HCT116 (cell line): ENCODE measurements around the gene WDR88. TPM values are rescaled to one million over a fixed set of nuclear protein-coding genes. Genes with fewer than 3 reads are reported as not detected.

Source experiments
- ATAC-seq: fragments of 200-7000 bp; cut with Tn5 transposase; 2 replicates; pipeline ENCODE4 v1.9.1; 2020; ENCODE audit warnings: mild to moderate bottlenecking, moderate library complexity
- BruUV-seq: library from RNA; stranded (reverse); fragments of 400-500 nt; replicated peaks from 2 replicates; lab custom pipeline; 2021; lab: Mats Ljungman, UMichigan
- CTCF ChIA-PET: fragments of 300-600 bp; sonication (Branson Sonifier 250); formaldehyde crosslinking; loops from one replicate; lab custom pipeline; 2021; ENCODE audit warnings: antibody characterized with exemption; lab: Charles Lee
- POLR2A ChIA-PET: fragments of 300-600, 350-600 bp; sonication (Branson Sonifier 250); formaldehyde crosslinking; loops from one replicate; lab custom pipeline; 2021; ENCODE audit warnings: antibody characterized with exemption; lab: Charles Lee
- RAD21 ChIA-PET, 2 experiments: fragments of 300-600 bp; sonication (Branson Sonifier 250); formaldehyde crosslinking; loops; one replicate each; lab custom pipeline; 2023; ENCODE audit warnings: low total read pairs in 2 of 2; ENCODE audit not compliant: uncharacterized antibody in 2 of 2, unreplicated experiment in 2 of 2, low non-redundant PET in 1 of 2; lab: Charles Lee
- DNase-seq: peaks from one replicate; pipeline ENCODE4 v3.0.0-alpha.2; 2010; ENCODE audit warnings: low read depth, low spot score
- H2AFZ ChIP-seq: fragments of 200-600 bp; shearing (Covaris generic), sonication (generic); 2 replicates; pipeline ENCODE4 v1.6.1; 2017; ENCODE audit warnings: low read depth, mixed run types, mixed read lengths, antibody characterized with exemption, low read length; ENCODE audit not compliant: poor library complexity, severe bottlenecking
- H3K27ac ChIP-seq: 2 replicates; pipeline ENCODE4 v1.5.1; 2012; ENCODE audit warnings: low read depth, low read length
- H3K27me3 ChIP-seq: fragments of 200-600 bp; sonication (generic); 2 replicates; pipeline ENCODE4 v1.6.1; 2016; ENCODE audit warnings: mixed run types, low read length, mixed read lengths; ENCODE audit not compliant: insufficient read depth
- H3K36me3 ChIP-seq, 2 experiments: fragments of 200-500 bp in 1 of 2; fragments of 200-600 bp in 1 of 2; sonication (Bioruptor generic) in 1 of 2; sonication (generic) in 1 of 2; 2 replicates each; pipeline versions ENCODE4 v1.5.1 to v1.6.1; 2014 to 2016; ENCODE audit warnings: low read length in 2 of 2, inconsistent platforms in 1 of 2, mixed read lengths in 1 of 2, mixed run types in 1 of 2; ENCODE audit not compliant: insufficient read depth in 2 of 2, control insufficient read depth in 1 of 2
- H3K4me1 ChIP-seq, 2 experiments: fragments of 200-600 bp in 1 of 2; sonication (generic) in 1 of 2; 2 replicates each; pipeline versions ENCODE4 v1.5.1 to v1.6.1; 2012 to 2017; ENCODE audit warnings: low read length in 2 of 2, inconsistent platforms in 1 of 2, mild to moderate bottlenecking in 1 of 2, mixed read lengths in 1 of 2, mixed run types in 1 of 2, moderate library complexity in 1 of 2; ENCODE audit not compliant: insufficient read depth in 2 of 2, control insufficient read depth in 1 of 2
- H3K4me2 ChIP-seq: fragments of 200-600 bp; sonication (generic); 2 replicates; pipeline ENCODE4 v1.6.1; 2017; ENCODE audit warnings: mixed run types, low read length, mixed read lengths
- H3K4me3 ChIP-seq, 2 experiments: fragments of 200-600 bp in 1 of 2; sonication (generic) in 1 of 2; replicated peaks in 1 of 2; 2 replicates each; pipeline ENCODE4 v1.5.1; 2011 to 2016; ENCODE audit warnings: low read length in 2 of 2, control low read depth in 1 of 2, low read depth in 1 of 2, mild to moderate bottlenecking in 1 of 2, mixed read lengths in 1 of 2, mixed run types in 1 of 2
- H3K79me2 ChIP-seq: fragments of 200-600 bp; sonication (generic); 2 replicates; pipeline ENCODE4 v1.6.1; 2017; ENCODE audit warnings: mild to moderate bottlenecking, mixed run types, low read length, moderate library complexity, mixed read lengths; ENCODE audit not compliant: insufficient read depth
- H3K9ac ChIP-seq: fragments of 200-600 bp; sonication (generic); 2 replicates; pipeline ENCODE4 v1.6.1; 2016; ENCODE audit warnings: low read length, mixed read lengths
- H3K9me2 ChIP-seq: fragments of 200-600 bp; sonication (generic), shearing (Covaris generic); 2 replicates; pipeline ENCODE4 v1.6.1; 2017; ENCODE audit warnings: mixed run types, mild to moderate bottlenecking, moderate library complexity; ENCODE audit not compliant: insufficient read depth
- H3K9me3 ChIP-seq, 2 experiments: fragments of 200-500 bp in 1 of 2; fragments of 200-600 bp in 1 of 2; sonication (Bioruptor generic) in 1 of 2; sonication (generic) in 1 of 2; 2 replicates each; pipeline ENCODE4 v1.6.1; 2014 to 2017; ENCODE audit warnings: low read length in 2 of 2, mixed read lengths in 2 of 2, inconsistent platforms in 1 of 2, low read depth in 1 of 2, mild to moderate bottlenecking in 1 of 2, mixed run types in 1 of 2, moderate library complexity in 1 of 2; ENCODE audit not compliant: control insufficient read depth in 1 of 2, insufficient read depth in 1 of 2
- H4K20me1 ChIP-seq: fragments of 200-600 bp; sonication (generic), shearing (Covaris generic); 2 replicates; pipeline ENCODE4 v1.6.1; 2017; ENCODE audit warnings: mixed run types, mild to moderate bottlenecking, moderate library complexity; ENCODE audit not compliant: insufficient read depth
- CBX3 ChIP-seq: IDR thresholded peaks from 2 replicates; pipeline ENCODE4 v1.6.1; 2012; ENCODE audit warnings: low read depth
- CEBPB ChIP-seq: IDR thresholded peaks from 2 replicates; pipeline ENCODE4 v1.6.1; 2012; ENCODE audit warnings: low read depth
- EGR1 ChIP-seq: IDR thresholded peaks from 2 replicates; pipeline ENCODE4 v1.6.1; 2012; ENCODE audit warnings: low read depth
- ELF1 ChIP-seq: IDR thresholded peaks from 2 replicates; pipeline ENCODE4 v1.6.1; 2012; ENCODE audit warnings: low read depth, borderline replicate concordance
- EZH2phosphoT487 ChIP-seq: fragments of 200-600 bp; IDR thresholded peaks from 2 replicates; pipeline ENCODE4 v1.6.1; 2018; ENCODE audit warnings: antibody characterized with exemption, borderline replicate concordance
- JUND ChIP-seq: IDR thresholded peaks from 2 replicates; pipeline ENCODE4 v1.6.1; 2012
- POLR2A ChIP-seq: IDR thresholded peaks from 2 replicates; pipeline ENCODE4 v1.7.0; 2011; ENCODE audit warnings: borderline replicate concordance; ENCODE audit not compliant: insufficient read depth, insufficient read length; ENCODE audit errors: extremely low read depth
- RAD21 ChIP-seq: IDR thresholded peaks from 2 replicates; pipeline ENCODE4 v1.6.1; 2012; ENCODE audit warnings: low read depth, mild to moderate bottlenecking
- SIN3A ChIP-seq: IDR thresholded peaks from 2 replicates; pipeline ENCODE4 v1.6.1; 2012; ENCODE audit warnings: low read depth
- SP1 ChIP-seq: IDR thresholded peaks from 2 replicates; pipeline ENCODE4 v1.6.1; 2012; ENCODE audit warnings: low read depth
- SRF ChIP-seq: IDR thresholded peaks from 2 replicates; pipeline ENCODE4 v1.6.1; 2012; ENCODE audit warnings: low read depth
- TCF7L2 ChIP-seq: IDR thresholded peaks from 2 replicates; pipeline ENCODE4 v1.7.0; 2011; ENCODE audit warnings: borderline replicate concordance, inconsistent platforms; ENCODE audit not compliant: insufficient read depth, insufficient read length; ENCODE audit errors: extremely low read depth
- YY1 ChIP-seq: IDR thresholded peaks from 2 replicates; pipeline ENCODE4 v1.6.1; 2011; ENCODE audit warnings: low read length, low read depth, moderate library complexity, mild to moderate bottlenecking; ENCODE audit not compliant: insufficient replicate concordance; ENCODE audit errors: extremely low read depth
- ZFX ChIP-seq: fragments of 450-650 bp; IDR thresholded peaks from 2 replicates; pipeline ENCODE4 v1.6.1; 2017
- ZNF274 ChIP-seq: fragments of 200-500 bp; sonication (Bioruptor generic); IDR thresholded peaks from 2 replicates; pipeline ENCODE4 v1.6.1; 2014; ENCODE audit warnings: mild to moderate bottlenecking, low read depth, low read length, inconsistent platforms
- intact Hi-C: fragments of 100-400 bp; cut with micrococcal nuclease; formaldehyde crosslinking; loops from 2 replicates; pipeline ENCODE4 v1.10.0; 2022
- total RNA-seq: library from RNA; stranded (reverse); gene quantifications from one replicate; pipeline ENCODE4 v1.2.1, GENCODE V29; 2021; ENCODE audit not compliant: unreplicated experiment
- TF ChIP-seq, protein P1 (sequence below): IDR thresholded peaks from 2 replicates; pipeline ENCODE4 v1.6.1; 2011; ENCODE audit warnings: mild to moderate bottlenecking, low read length, moderate library complexity; ENCODE audit not compliant: insufficient replicate concordance; ENCODE audit errors: extremely low read depth
- TF ChIP-seq, protein P2 (sequence below): IDR thresholded peaks from 2 replicates; pipeline ENCODE4 v1.6.1; 2012; ENCODE audit warnings: low read depth
- TF ChIP-seq, protein P3 (sequence below): IDR thresholded peaks from 2 replicates; pipeline ENCODE4 v1.6.1; 2012
- TF ChIP-seq, protein P4 (sequence below): IDR thresholded peaks from 2 replicates; pipeline ENCODE4 v1.6.1; 2012

The WDR88 gene
- total RNA-seq, 1 experiment from 2014 or later: not detected

DNA sequence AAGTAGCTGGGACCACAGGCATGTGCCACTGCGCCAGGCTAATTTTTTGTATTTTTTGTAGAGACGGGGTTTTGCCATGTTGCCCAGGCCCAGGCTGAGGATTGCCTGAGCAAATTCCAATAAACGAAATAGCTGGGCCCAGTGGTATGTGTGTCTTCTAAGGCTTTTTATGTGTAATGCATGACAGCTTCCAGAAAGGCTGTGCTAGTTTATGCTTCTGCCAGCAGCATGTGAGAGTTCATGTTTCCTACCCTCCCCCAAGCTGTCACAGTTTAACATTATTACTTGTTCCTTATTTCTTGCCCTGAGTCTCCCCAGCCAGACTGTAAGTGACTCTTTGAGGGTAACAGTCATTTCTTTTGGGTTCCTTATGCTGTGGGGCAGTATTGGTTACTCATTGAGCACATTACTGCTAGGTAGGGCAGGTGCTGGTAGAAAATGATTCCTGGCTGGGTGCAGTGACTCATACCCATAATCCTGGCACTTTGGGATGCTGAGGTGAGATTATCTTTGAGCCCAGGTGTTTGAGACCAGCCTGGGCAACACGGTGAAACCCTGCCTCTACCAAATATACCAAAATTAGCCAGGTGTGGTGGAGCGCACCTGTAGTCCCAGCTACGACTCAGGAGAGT is 37.4 kb upstream of the WDR88 start:
- CTCF ChIA-PET: no interaction called here
- no peak for DNase-seq

More for the DNA sequence above, 37.4 kb upstream of the WDR88 start:
- RAD21 ChIA-PET: no interaction called here
- Histone ChIP-seq H3K4me1 (peaks cover 6 to 35% of the 10 kb centered on the region in 2 experiments; a peak in 3 of 4 replicates), H3K36me3 (peaks cover 7 to 15% of the 10 kb centered on the region in 2 experiments; a peak in 3 of 4 replicates), H3K79me2 (no peaks in the 10 kb centered on the region), H4K20me1 (no peaks in the 10 kb centered on the region), H3K4me3 (no peak overlapping the region), H3K27ac (peak overlapping the region; percentile 2; the same call in 1 of the 2 replicates), H2AFZ (no peak overlapping the region), H3K9me2 (no peaks in the 10 kb centered on the region), H3K9ac (no peak overlapping the region), H3K4me2 (peak overlapping the region; percentile 27; the same call in 1 of the 2 replicates), H3K27me3 (no peaks in the 10 kb centered on the region), H3K9me3 (no peaks in the 10 kb centered on the region)
- TF ChIP-seq SIN3A: no peak
- TF ChIP-seq, protein P1, sequence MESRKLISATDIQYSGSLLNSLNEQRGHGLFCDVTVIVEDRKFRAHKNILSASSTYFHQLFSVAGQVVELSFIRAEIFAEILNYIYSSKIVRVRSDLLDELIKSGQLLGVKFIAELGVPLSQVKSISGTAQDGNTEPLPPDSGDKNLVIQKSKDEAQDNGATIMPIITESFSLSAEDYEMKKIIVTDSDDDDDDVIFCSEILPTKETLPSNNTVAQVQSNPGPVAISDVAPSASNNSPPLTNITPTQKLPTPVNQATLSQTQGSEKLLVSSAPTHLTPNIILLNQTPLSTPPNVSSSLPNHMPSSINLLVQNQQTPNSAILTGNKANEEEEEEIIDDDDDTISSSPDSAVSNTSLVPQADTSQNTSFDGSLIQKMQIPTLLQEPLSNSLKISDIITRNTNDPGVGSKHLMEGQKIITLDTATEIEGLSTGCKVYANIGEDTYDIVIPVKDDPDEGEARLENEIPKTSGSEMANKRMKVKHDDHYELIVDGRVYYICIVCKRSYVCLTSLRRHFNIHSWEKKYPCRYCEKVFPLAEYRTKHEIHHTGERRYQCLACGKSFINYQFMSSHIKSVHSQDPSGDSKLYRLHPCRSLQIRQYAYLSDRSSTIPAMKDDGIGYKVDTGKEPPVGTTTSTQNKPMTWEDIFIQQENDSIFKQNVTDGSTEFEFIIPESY: no peak
- no peak for TF ChIP-seq SP1
- TF ChIP-seq YY1: no peak
- no peak for TF ChIP-seq POLR2A
- TF ChIP-seq JUND: no peak
- TF ChIP-seq ELF1: no peak
- no peak for TF ChIP-seq CBX3
- no peak for TF ChIP-seq TCF7L2
- TF ChIP-seq CEBPB: no peak
- no peak for TF ChIP-seq RAD21
- no peak for TF ChIP-seq EZH2phosphoT487
- no peak for TF ChIP-seq ZNF274
- TF ChIP-seq ZFX: no peak
- TF ChIP-seq, protein P2, sequence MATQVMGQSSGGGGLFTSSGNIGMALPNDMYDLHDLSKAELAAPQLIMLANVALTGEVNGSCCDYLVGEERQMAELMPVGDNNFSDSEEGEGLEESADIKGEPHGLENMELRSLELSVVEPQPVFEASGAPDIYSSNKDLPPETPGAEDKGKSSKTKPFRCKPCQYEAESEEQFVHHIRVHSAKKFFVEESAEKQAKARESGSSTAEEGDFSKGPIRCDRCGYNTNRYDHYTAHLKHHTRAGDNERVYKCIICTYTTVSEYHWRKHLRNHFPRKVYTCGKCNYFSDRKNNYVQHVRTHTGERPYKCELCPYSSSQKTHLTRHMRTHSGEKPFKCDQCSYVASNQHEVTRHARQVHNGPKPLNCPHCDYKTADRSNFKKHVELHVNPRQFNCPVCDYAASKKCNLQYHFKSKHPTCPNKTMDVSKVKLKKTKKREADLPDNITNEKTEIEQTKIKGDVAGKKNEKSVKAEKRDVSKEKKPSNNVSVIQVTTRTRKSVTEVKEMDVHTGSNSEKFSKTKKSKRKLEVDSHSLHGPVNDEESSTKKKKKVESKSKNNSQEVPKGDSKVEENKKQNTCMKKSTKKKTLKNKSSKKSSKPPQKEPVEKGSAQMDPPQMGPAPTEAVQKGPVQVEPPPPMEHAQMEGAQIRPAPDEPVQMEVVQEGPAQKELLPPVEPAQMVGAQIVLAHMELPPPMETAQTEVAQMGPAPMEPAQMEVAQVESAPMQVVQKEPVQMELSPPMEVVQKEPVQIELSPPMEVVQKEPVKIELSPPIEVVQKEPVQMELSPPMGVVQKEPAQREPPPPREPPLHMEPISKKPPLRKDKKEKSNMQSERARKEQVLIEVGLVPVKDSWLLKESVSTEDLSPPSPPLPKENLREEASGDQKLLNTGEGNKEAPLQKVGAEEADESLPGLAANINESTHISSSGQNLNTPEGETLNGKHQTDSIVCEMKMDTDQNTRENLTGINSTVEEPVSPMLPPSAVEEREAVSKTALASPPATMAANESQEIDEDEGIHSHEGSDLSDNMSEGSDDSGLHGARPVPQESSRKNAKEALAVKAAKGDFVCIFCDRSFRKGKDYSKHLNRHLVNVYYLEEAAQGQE: no peak
- TF ChIP-seq SRF: no peak
- TF ChIP-seq EGR1: no peak
- TF ChIP-seq, protein P3, sequence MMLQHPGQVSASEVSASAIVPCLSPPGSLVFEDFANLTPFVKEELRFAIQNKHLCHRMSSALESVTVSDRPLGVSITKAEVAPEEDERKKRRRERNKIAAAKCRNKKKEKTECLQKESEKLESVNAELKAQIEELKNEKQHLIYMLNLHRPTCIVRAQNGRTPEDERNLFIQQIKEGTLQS: no peak
- TF ChIP-seq, protein P4, sequence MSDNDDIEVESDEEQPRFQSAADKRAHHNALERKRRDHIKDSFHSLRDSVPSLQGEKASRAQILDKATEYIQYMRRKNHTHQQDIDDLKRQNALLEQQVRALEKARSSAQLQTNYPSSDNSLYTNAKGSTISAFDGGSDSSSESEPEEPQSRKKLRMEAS: no peak
- intact Hi-C loops: no loop called here
- peak; percentile 56 for ATAC-seq
- POLR2A ChIA-PET: no interaction called here
- BruUV-seq: no TSS peak
